Measurements from ENCODE around the gene CSNK2B. TPM values are rescaled to one million over a fixed set of nuclear protein-coding genes. Genes with fewer than 3 reads are reported as not detected.
A peak's percentile ranks its signal among the peaks of the same experiment; 100 is the strongest.

The CSNK2B gene
- total RNA-seq, 1 experiment from 2014 or later, result 173 TPM

DNA sequence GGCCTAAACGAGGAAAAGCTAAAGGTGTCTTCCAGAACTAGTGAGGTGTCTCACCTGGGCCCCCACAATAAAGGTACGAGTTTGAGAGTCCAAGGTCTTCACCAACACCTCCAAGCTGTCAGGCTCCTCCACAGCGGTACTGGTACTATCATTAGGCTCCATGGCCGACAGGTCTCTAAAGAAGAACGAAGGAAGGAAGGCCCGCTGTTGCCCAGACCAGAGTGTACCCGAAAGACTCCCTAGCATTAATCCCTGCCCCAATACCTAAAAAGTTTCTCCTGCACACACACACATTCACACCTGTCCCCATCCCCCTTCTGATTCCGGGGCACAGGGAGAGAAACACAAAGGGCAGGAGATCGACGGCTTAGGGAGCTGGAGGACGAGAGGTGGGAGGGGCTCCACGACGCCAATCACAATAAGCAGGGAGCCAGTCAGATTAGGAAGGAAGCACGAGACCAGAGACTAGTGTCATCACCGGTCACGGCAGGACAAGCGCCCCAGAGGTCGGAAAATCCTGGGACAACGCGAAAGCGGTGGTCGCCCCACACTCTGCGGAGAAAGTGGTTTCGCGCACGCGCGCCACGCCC lies 14.2 kb upstream of the CSNK2B start:
- Histone ChIP-seq H3K9me2 (ENCODE audit: insufficient read depth) (no peaks in the 10 kb centered on the region), H3K36me3 (ENCODE audit: low read depth) (peaks cover 6% of the 10 kb centered on the region; the same call in 1 of the 2 replicates), H3K4me2 (peak overlapping the region; percentile 81), H3K27ac (peak overlapping the region; percentile 92), H2AFZ (peak overlapping the region; percentile 83), H3K4me1 (replicated peaks; ENCODE audit: insufficient read depth) (peaks cover 14% of the 10 kb centered on the region), H3K27me3 (ENCODE audit: insufficient read depth, low read depth) (no peaks in the 10 kb centered on the region), H3F3A (ENCODE audit: insufficient read depth, low read depth) (peaks cover 14% of the 10 kb centered on the region), H3K79me2 (ENCODE audit: low read depth) (peaks cover 34% of the 10 kb centered on the region), H3K4me3 (peak overlapping the region; percentile 79), H3K9me3 (ENCODE audit: insufficient read depth, low read depth) (no peaks in the 10 kb centered on the region), H4K20me1 (ENCODE audit: insufficient read depth) (peaks cover 20% of the 10 kb centered on the region)
- intact Hi-C loops (cut with micrococcal nuclease; ENCODE audit: unreplicated experiment), result loop anchor here (1.0 to 2.0 kb wide), 3 partner anchors 9 to 51 kb away; partner anchors contain the start of genes ABHD16A, C6orf47 and PRRC2A
- ChIA-PET CTCF (no interaction called here), POLR2A (ENCODE audit: unreplicated experiment) (interaction anchor here (0.5 to 0.7 kb wide), 7 partner anchors 9 to 220 kb away, joined by 3 to 8 read pairs (median 4); partner anchors contain the start of genes C6orf47 and GPANK1)
- peak in 1 of 2 experiments; percentile 71 for DNase-seq
- no peak for TF ChIP-seq EZH2 (IDR thresholded peaks at IDR 0.05; ENCODE audit: low read depth)
- TF ChIP-seq, protein P1, sequence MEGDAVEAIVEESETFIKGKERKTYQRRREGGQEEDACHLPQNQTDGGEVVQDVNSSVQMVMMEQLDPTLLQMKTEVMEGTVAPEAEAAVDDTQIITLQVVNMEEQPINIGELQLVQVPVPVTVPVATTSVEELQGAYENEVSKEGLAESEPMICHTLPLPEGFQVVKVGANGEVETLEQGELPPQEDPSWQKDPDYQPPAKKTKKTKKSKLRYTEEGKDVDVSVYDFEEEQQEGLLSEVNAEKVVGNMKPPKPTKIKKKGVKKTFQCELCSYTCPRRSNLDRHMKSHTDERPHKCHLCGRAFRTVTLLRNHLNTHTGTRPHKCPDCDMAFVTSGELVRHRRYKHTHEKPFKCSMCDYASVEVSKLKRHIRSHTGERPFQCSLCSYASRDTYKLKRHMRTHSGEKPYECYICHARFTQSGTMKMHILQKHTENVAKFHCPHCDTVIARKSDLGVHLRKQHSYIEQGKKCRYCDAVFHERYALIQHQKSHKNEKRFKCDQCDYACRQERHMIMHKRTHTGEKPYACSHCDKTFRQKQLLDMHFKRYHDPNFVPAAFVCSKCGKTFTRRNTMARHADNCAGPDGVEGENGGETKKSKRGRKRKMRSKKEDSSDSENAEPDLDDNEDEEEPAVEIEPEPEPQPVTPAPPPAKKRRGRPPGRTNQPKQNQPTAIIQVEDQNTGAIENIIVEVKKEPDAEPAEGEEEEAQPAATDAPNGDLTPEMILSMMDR (conservative IDR thresholded peaks at IDR 0.05), result no peak
- BruUV-seq (replicated peaks), result no TSS peak

DNA sequence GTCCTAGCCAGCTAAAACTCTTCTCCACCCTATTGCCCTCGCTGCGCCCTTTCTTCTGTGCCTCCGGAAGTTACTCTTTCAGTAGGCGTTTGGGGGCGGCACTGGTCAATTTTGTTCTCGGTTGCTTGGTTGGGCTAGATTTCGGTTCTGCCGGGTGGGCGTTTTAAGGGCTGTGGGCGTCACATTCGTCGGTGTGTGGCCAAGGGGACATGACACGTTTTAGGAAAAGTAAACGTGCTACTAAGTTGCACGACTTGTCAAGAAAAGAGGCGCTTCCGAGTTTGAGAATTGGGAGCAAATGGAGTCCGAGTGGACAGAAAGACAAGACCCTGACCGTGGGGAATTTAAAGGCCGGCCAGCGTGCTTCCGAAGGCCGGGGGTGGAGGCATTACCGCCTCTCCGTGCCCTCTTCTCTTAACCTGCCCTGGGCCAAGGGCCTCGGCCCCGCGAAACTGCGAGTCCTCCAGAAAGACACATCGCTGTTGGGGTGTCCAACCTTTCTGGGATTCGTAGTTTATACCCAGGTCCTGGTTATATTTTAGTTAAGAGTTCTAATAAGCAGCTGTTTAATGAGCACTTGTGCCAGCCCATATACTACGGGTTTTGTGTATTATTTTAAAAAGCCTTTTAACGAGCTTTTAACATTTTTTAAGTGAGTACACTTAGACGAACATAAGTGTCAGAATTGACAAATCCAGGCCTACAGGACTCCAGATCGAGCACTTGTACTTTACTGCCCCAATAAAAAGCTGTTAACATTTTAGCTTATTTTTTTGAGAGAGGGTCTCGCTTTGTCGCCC lies 12.8 kb upstream of the CSNK2B start:
- Histone ChIP-seq H3K27ac (peak overlapping the region; percentile 92), H3K4me3 (peak overlapping the region; percentile 79), H2AFZ (peak overlapping the region; percentile 83), H3K9me3 (ENCODE audit: insufficient read depth, low read depth) (no peaks in the 10 kb centered on the region), H3K4me1 (replicated peaks; ENCODE audit: insufficient read depth) (peaks cover 14% of the 10 kb centered on the region), H3K36me3 (ENCODE audit: low read depth) (peaks cover 8% of the 10 kb centered on the region; the same call in 1 of the 2 replicates), H3F3A (ENCODE audit: insufficient read depth, low read depth) (peaks cover 14% of the 10 kb centered on the region), H3K79me2 (ENCODE audit: low read depth) (peaks cover 44% of the 10 kb centered on the region), H3K27me3 (ENCODE audit: insufficient read depth, low read depth) (no peaks in the 10 kb centered on the region), H4K20me1 (ENCODE audit: insufficient read depth) (peaks cover 20% of the 10 kb centered on the region), H3K4me2 (peak overlapping the region; percentile 81), H3K9me2 (ENCODE audit: insufficient read depth) (no peaks in the 10 kb centered on the region)
- intact Hi-C loops (cut with micrococcal nuclease; ENCODE audit: unreplicated experiment), result loop anchor here (1.0 to 2.0 kb wide), 3 partner anchors 7 to 50 kb away; partner anchors contain the start of genes ABHD16A, C6orf47 and PRRC2A
- ChIA-PET CTCF (interaction anchor here (0.6 to 0.7 kb wide), 2 partner anchors 19 to 227 kb away, joined by 3 to 17 read pairs; no protein-coding TSS in a partner anchor), POLR2A (ENCODE audit: unreplicated experiment) (interaction anchor here (0.5 to 0.7 kb wide), 5 partner anchors 7 to 1208 kb away, joined by 4 to 26 read pairs (median 6); partner anchors contain the start of genes C6orf47, LSM2 and NFKBIL1)
- BruUV-seq (replicated peaks), result TSS peak; percentile 87
- peak in 1 of 2 experiments; percentile 86 for DNase-seq
- TF ChIP-seq, protein P1 (conservative IDR thresholded peaks at IDR 0.05), result no peak; the same call in 1 of the 2 replicates
- TF ChIP-seq EZH2 (IDR thresholded peaks at IDR 0.05; ENCODE audit: low read depth), result no peak

DNA sequence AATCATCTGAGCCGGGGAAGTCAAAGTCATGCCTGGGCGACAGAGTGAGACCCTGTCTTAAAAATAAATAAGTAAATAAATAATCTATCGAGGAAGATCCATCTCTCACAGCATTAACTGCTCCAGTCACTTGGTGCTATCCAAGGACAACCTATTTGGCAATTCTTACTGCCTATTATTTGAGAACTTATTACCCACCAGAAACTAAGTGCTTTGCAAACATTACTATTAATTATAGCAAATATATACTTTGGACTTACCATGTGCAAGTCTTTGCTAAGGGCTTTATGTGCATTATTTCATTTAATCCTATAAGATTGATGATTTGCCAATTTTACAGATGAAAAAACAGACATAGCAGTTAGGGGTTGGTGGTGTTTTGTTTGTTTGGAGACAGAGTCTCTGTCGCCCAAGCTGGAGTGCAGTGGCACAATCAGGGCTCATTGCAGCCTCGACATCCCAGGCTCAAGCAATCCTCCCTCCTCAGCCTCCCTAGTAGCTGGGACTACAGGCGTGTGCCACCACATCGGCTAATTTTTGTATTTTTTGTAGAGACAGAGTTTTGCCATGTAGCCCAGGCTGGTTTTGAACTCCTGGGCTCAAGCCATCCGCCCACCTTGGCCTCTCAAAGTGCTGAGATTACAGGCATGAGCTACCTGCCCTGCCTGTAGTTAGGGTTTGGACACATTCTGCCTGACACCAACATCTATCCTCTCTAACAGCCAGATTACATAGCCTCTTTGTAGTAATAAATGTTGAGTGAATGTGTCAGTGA lies 11.1 kb upstream of the CSNK2B start:
- H3F3A ChIP-seq (ENCODE audit: insufficient read depth, low read depth), result peaks cover 14% of the 10 kb centered on the region
- DNase-seq, result no peak
- TF ChIP-seq, protein P1 (conservative IDR thresholded peaks at IDR 0.05), result no peak
- no peak for TF ChIP-seq EZH2 (IDR thresholded peaks at IDR 0.05; ENCODE audit: low read depth)
- ChIA-PET POLR2A (ENCODE audit: unreplicated experiment) (no interaction called here), CTCF (no interaction called here)
- H2AFZ ChIP-seq, result no peak overlapping the region
- peaks cover 27% of the 10 kb centered on the region for H3K4me1 ChIP-seq (replicated peaks; ENCODE audit: insufficient read depth)
- no peak overlapping the region for H3K4me3 ChIP-seq
- no peaks in the 10 kb centered on the region for H3K27me3 ChIP-seq (ENCODE audit: insufficient read depth, low read depth)
- no peaks in the 10 kb centered on the region for H3K9me3 ChIP-seq (ENCODE audit: insufficient read depth, low read depth)
- H3K27ac ChIP-seq, result no peak overlapping the region
- H3K79me2 ChIP-seq (ENCODE audit: low read depth), result peaks cover 48% of the 10 kb centered on the region
- no TSS peak for BruUV-seq (replicated peaks)
- H3K4me2 ChIP-seq, result no peak overlapping the region
- intact Hi-C loops (cut with micrococcal nuclease; ENCODE audit: unreplicated experiment), result no loop called here
- peaks cover 21% of the 10 kb centered on the region; the same call in 1 of the 2 replicates for H4K20me1 ChIP-seq (ENCODE audit: insufficient read depth)
- H3K9me2 ChIP-seq (ENCODE audit: insufficient read depth), result no peaks in the 10 kb centered on the region
- H3K36me3 ChIP-seq (ENCODE audit: low read depth), result peaks cover 4% of the 10 kb centered on the region; the same call in 1 of the 2 replicates
